Naive thymus-derived CD4-positive, alpha-beta T cell (primary cell): ENCODE measurements around the gene SMTNL2. TPM values are rescaled to one million over a fixed set of nuclear protein-coding genes. Genes with fewer than 3 reads are reported as not detected.
A peak's percentile ranks its signal among the peaks of the same experiment; 100 is the strongest.

Experiments used
- ATAC-seq: fragments of 150-1000 bp; cut with Tn5 transposase; 2 replicates; pipeline ENCODE4 v1.10.0; 2021; ENCODE audit warnings: mild to moderate bottlenecking, moderate library complexity
- CTCF ChIA-PET: fragments of 350-600 bp; sonication (Branson Sonifier 250); formaldehyde crosslinking; loops from one replicate; lab custom pipeline; 2021; ENCODE audit warnings: antibody characterized with exemption; lab: Charles Lee
- POLR2A ChIA-PET: fragments of 350-600 bp; sonication (Branson Sonifier 250); formaldehyde crosslinking; loops from one replicate; lab custom pipeline; 2021; ENCODE audit warnings: antibody characterized with exemption, inconsistent platforms; lab: Charles Lee
- DNase-seq, 9 donors: peaks; one replicate each; pipeline versions ENCODE4 v3.0.0 to v3.0.0-alpha.2; 2020 to 2022; ENCODE audit warnings: mixed read lengths in 1 of 9
- H3K27ac ChIP-seq: one replicate; pipeline ENCODE4 v1.7.0; 2013; ENCODE audit warnings: mild to moderate bottlenecking, low read depth, low read length, moderate library complexity
- H3K27me3 ChIP-seq, 2 donors: one replicate each; pipeline ENCODE4 v1.7.0; 2013; ENCODE audit warnings: low read length in 2 of 2, mild to moderate bottlenecking in 2 of 2, moderate library complexity in 2 of 2; ENCODE audit not compliant: control insufficient read depth in 2 of 2, insufficient read depth in 2 of 2
- H3K36me3 ChIP-seq, 3 experiments: 1 replicate in 2 of 3; 2 replicates in 1 of 3; pipeline ENCODE4 v1.7.0; 2013; ENCODE audit warnings: low read length in 3 of 3, mild to moderate bottlenecking in 3 of 3, moderate library complexity in 1 of 3; ENCODE audit not compliant: insufficient read depth in 3 of 3, control insufficient read depth in 2 of 3
- H3K4me1 ChIP-seq, 2 donors: one replicate each; pipeline ENCODE4 v1.7.0; 2013; ENCODE audit warnings: low read length in 2 of 2, mild to moderate bottlenecking in 2 of 2, moderate library complexity in 1 of 2; ENCODE audit not compliant: control insufficient read depth in 2 of 2, insufficient read depth in 2 of 2
- H3K4me3 ChIP-seq: 2 replicates; pipeline ENCODE4 v1.7.0; 2013; ENCODE audit warnings: mild to moderate bottlenecking, low read length
- H3K9me3 ChIP-seq, 3 experiments: 1 replicate in 2 of 3; 2 replicates in 1 of 3; pipeline ENCODE4 v1.7.0; 2013; ENCODE audit warnings: low read length in 3 of 3; ENCODE audit not compliant: control insufficient read depth in 2 of 3
- H3K27ac Mint-ChIP-seq, 9 donors: one replicate each; pipeline ENCODE4 v1.8.0; 2020 to 2022; ENCODE audit warnings: mixed read lengths in 9 of 9, mild to moderate bottlenecking in 8 of 9, moderate library complexity in 5 of 9, inconsistent platforms in 2 of 9
- H3K27me3 Mint-ChIP-seq, 5 donors: one replicate each; pipeline ENCODE4 v1.8.0; 2021 to 2022; ENCODE audit warnings: mixed read lengths in 5 of 5, mild to moderate bottlenecking in 1 of 5
- H3K36me3 Mint-ChIP-seq, 5 donors: one replicate each; pipeline ENCODE4 v1.8.0; 2020 to 2022; ENCODE audit warnings: mixed read lengths in 5 of 5, mild to moderate bottlenecking in 3 of 5, inconsistent platforms in 1 of 5
- H3K4me1 Mint-ChIP-seq, 7 donors: one replicate each; pipeline ENCODE4 v1.8.0; 2020 to 2022; ENCODE audit warnings: mixed read lengths in 7 of 7, mild to moderate bottlenecking in 3 of 7, inconsistent platforms in 1 of 7
- H3K4me3 Mint-ChIP-seq, 10 donors: one replicate each; pipeline ENCODE4 v1.8.0; 2020 to 2022; ENCODE audit warnings: mild to moderate bottlenecking in 10 of 10, mixed read lengths in 10 of 10, moderate library complexity in 6 of 10, inconsistent platforms in 2 of 10
- H3K9me3 Mint-ChIP-seq, 11 donors: one replicate each; pipeline ENCODE4 v1.8.0; 2020 to 2022; ENCODE audit warnings: mixed read lengths in 11 of 11, mild to moderate bottlenecking in 4 of 11, inconsistent platforms in 1 of 11, moderate library complexity in 1 of 11
- intact Hi-C, 2 donors: fragments of 100-400 bp; cut with micrococcal nuclease; formaldehyde crosslinking; loops; one replicate each; pipeline ENCODE4 v1.15.1; 2023
- polyA plus RNA-seq, 2 donors: library from polyadenylated mRNA; unstranded; fragments of 300-500 nt; fragmentation: Illumina TruSeq; gene quantifications; one replicate each; pipeline ENCODE4 v1.2.3, GENCODE V29; 2021
- total RNA-seq, 6 experiments: library from RNA in 5 of 6; stranded (reverse) in 5 of 6; gene quantifications; 1 replicate in 5 of 6; 2 replicates in 1 of 6; pipeline ENCODE4 v1.2.3 and lab custom pipeline; 2021 to 2026

SMTNL2 gene
- total and polyA plus RNA-seq, 7 experiments from 2014 or later, result not detected

GRCh38 chr17:4559139-4559791 lies 25.1 kb upstream of the SMTNL2 start:
- H3K27me3 ChIP-seq, result no peaks in the 10 kb centered on the region
- H3K27ac ChIP-seq, result no peak overlapping the region
- Mint-ChIP-seq H3K4me1 (peaks cover 22 to 49% (median 40%) of the 10 kb centered on the region in 7 donors), H3K27ac (no peak overlapping the region), H3K9me3 (no peaks in the 10 kb centered on the region), H3K36me3 (peaks cover 0 to 3% (median 0%) of the 10 kb centered on the region in 5 donors), H3K4me3 (no peak overlapping the region), H3K27me3 (no peaks in the 10 kb centered on the region)
- intact Hi-C loops, result loop anchor here in 1 of 2 donors (5.0 to 10.0 kb wide), 2 partner anchors 338 to 516 kb away; partner anchors contain the start of genes C17orf107 and ZFP3
- H3K9me3 ChIP-seq, result no peaks in the 10 kb centered on the region
- POLR2A ChIA-PET, result no interaction called here
- CTCF ChIA-PET, result interaction anchor here (0.5 kb wide), 1 partner anchor 456 kb away, joined by 4 read pairs; no protein-coding TSS in a partner anchor
- ATAC-seq, result no peak
- H3K36me3 ChIP-seq, result peaks cover 0 to 5% (median 0%) of the 10 kb centered on the region in 3 experiments
- no peak for DNase-seq
- peaks cover 17 to 22% of the 10 kb centered on the region in 2 donors for H3K4me1 ChIP-seq
- no peak overlapping the region for H3K4me3 ChIP-seq

GRCh38 chr17:4559966-4560365 lies 24.4 kb upstream of the SMTNL2 start:
- no peak overlapping the region for H3K4me3 Mint-ChIP-seq
- ChIA-PET CTCF (no interaction called here), POLR2A (no interaction called here)
- H3K36me3 Mint-ChIP-seq, result no peaks in the 10 kb centered on the region
- H3K27me3 ChIP-seq, result no peaks in the 10 kb centered on the region
- H3K9me3 ChIP-seq, result no peaks in the 10 kb centered on the region
- DNase-seq (no peak), ATAC-seq (no peak)
- peaks cover 0 to 2% (median 0%) of the 10 kb centered on the region in 3 experiments for H3K36me3 ChIP-seq
- peaks cover 13 to 17% of the 10 kb centered on the region in 2 donors for H3K4me1 ChIP-seq
- H3K27ac ChIP-seq, result no peak overlapping the region
- intact Hi-C loops, result loop anchor here (5.0 to 10.0 kb wide), 3 partner anchors 145 to 515 kb away; partner anchors contain the start of genes C17orf107 (in 1 of the 2), PELP1 (in 1 of the 2) and ZFP3 (in 1 of the 2)
- H3K27me3 Mint-ChIP-seq, result no peaks in the 10 kb centered on the region
- no peaks in the 10 kb centered on the region for H3K9me3 Mint-ChIP-seq
- H3K4me1 Mint-ChIP-seq, result peaks cover 16 to 45% (median 33%) of the 10 kb centered on the region in 7 donors
- H3K27ac Mint-ChIP-seq, result no peak overlapping the region
- H3K4me3 ChIP-seq, result no peak overlapping the region

- H3K4me3 ChIP-seq, result no peak within 1 kb of the TSS
- CTCF ChIA-PET, result no interaction called here
- POLR2A ChIA-PET, result no interaction called here
- intact Hi-C loops, result loop anchor here in 1 of 2 donors (10.0 kb wide), 1 partner anchor 144 kb away; the partner anchor contains the start of gene PELP1
- H3K27me3 ChIP-seq, result no peaks in the 10 kb centered on the region
- ATAC-seq (no peak), DNase-seq (no peak)
- no peaks in the 10 kb centered on the region for H3K36me3 Mint-ChIP-seq
- no peaks in the 10 kb centered on the region for H3K9me3 ChIP-seq
- H3K9me3 Mint-ChIP-seq, result no peaks in the 10 kb centered on the region
- H3K27me3 Mint-ChIP-seq, result no peaks in the 10 kb centered on the region
- peak within 1 kb of the TSS in 4 of 9 donors; percentile 53 to 85 (median 68) for H3K27ac Mint-ChIP-seq
- no peak within 1 kb of the TSS for H3K27ac ChIP-seq
- H3K36me3 ChIP-seq, result no peaks in the 10 kb centered on the region
- peaks cover 13 to 17% of the 10 kb centered on the region in 2 donors for H3K4me1 ChIP-seq
- H3K4me1 Mint-ChIP-seq, result peaks cover 17 to 46% (median 33%) of the 10 kb centered on the region in 7 donors
- peak within 1 kb of the TSS in 1 of 10 donors; percentile 56 for H3K4me3 Mint-ChIP-seq
These were observed 23.9 kb upstream of the SMTNL2 start, which contains the start of gene GGT6 for GRCh38 chr17:4560421-4560820. GGT6 (minus strand) TSS chr17:4560577; CDS start chr17:4560521, 56 bp downstream.

GRCh38 chr17:4560837-4561256 lies 23.5 kb upstream of the SMTNL2 start:
- no peak for DNase-seq
- no peak overlapping the region for H3K4me3 ChIP-seq
- Mint-ChIP-seq H3K9me3 (no peaks in the 10 kb centered on the region), H3K4me1 (peaks cover 18 to 46% (median 33%) of the 10 kb centered on the region in 7 donors), H3K27ac (peak overlapping the region in 1 of 9 donors; percentile 85), H3K4me3 (peak overlapping the region in 1 of 10 donors; percentile 56), H3K27me3 (peaks cover 0 to 3% (median 0%) of the 10 kb centered on the region in 5 donors), H3K36me3 (no peaks in the 10 kb centered on the region)
- no peak overlapping the region for H3K27ac ChIP-seq
- no peaks in the 10 kb centered on the region for H3K27me3 ChIP-seq
- peaks cover 10 to 15% of the 10 kb centered on the region in 2 donors for H3K4me1 ChIP-seq
- ChIA-PET POLR2A (no interaction called here), CTCF (no interaction called here)
- ATAC-seq, result no peak
- intact Hi-C loops, result loop anchor here in 1 of 2 donors (10.0 kb wide), 1 partner anchor 144 kb away; the partner anchor contains the start of gene PELP1
- H3K9me3 ChIP-seq, result no peaks in the 10 kb centered on the region
- no peaks in the 10 kb centered on the region for H3K36me3 ChIP-seq

GRCh38 chr17:4562015-4562969 lies 22.0 kb upstream of the SMTNL2 start:
- ATAC-seq (no peak), DNase-seq (no peak)
- Histone ChIP-seq H3K27me3 (no peaks in the 10 kb centered on the region), H3K27ac (peak overlapping the region; percentile 9), H3K9me3 (no peaks in the 10 kb centered on the region), H3K4me3 (peak overlapping the region; percentile 0), H3K4me1 (peaks cover 7 to 11% of the 10 kb centered on the region in 2 donors), H3K36me3 (no peaks in the 10 kb centered on the region)
- intact Hi-C loops, result loop anchor here in 1 of 2 donors (10.0 kb wide), 1 partner anchor 143 kb away; the partner anchor contains the start of gene PELP1
- POLR2A ChIA-PET, result interaction anchor here (1.3 kb wide), 1 partner anchor 11 kb away, joined by 8 read pairs; no protein-coding TSS in a partner anchor
- H3K4me3 Mint-ChIP-seq, result peak overlapping the region in 8 of 10 donors; percentile 40 to 74 (median 50)
- peaks cover 16 to 40% (median 30%) of the 10 kb centered on the region in 7 donors for H3K4me1 Mint-ChIP-seq
- H3K36me3 Mint-ChIP-seq, result no peaks in the 10 kb centered on the region
- peaks cover 0 to 7% (median 0%) of the 10 kb centered on the region in 5 donors for H3K27me3 Mint-ChIP-seq
- H3K9me3 Mint-ChIP-seq, result no peaks in the 10 kb centered on the region
- CTCF ChIA-PET, result no interaction called here
- peak overlapping the region; percentile 53 to 87 (median 71) for H3K27ac Mint-ChIP-seq
